Astrocyte (in vitro differentiated cells and primary cell): ENCODE data around the gene ALOXE3.

ENCODE experiments used
- EZH2 ChIP-seq: IDR thresholded peaks from 2 replicates; pipeline ENCODE4 v1.6.1; 2012; ENCODE audit warnings: mild to moderate bottlenecking, low read length, inconsistent platforms; ENCODE audit not compliant: insufficient read depth
- TF ChIP-seq, protein P1 (sequence below): IDR thresholded peaks from 2 replicates; pipeline ENCODE4 v1.5.1; 2011; ENCODE audit warnings: low read depth, mild to moderate bottlenecking, inconsistent platforms, low read length, moderate library complexity; ENCODE audit not compliant: insufficient read depth

DNA sequence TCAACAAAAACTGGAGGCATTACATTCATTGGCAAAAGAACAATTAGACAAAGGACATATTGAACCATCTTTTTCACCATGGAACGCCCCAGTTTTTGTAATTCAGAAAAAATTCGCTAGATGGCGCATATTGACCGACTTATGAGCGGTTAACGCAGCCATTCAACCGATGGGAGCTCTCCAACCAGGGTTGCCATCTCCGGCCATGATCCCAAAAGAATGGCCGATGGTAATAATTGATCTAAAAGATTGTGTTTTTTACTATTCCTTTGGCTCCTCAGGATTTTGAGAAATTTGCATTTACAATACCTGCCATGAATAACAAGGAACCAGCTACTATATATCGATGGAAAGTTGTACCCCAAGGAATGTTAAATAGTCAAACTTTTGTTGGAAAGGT is 58.0 kb downstream of the ALOXE3 start:
- TF ChIP-seq, protein P1, sequence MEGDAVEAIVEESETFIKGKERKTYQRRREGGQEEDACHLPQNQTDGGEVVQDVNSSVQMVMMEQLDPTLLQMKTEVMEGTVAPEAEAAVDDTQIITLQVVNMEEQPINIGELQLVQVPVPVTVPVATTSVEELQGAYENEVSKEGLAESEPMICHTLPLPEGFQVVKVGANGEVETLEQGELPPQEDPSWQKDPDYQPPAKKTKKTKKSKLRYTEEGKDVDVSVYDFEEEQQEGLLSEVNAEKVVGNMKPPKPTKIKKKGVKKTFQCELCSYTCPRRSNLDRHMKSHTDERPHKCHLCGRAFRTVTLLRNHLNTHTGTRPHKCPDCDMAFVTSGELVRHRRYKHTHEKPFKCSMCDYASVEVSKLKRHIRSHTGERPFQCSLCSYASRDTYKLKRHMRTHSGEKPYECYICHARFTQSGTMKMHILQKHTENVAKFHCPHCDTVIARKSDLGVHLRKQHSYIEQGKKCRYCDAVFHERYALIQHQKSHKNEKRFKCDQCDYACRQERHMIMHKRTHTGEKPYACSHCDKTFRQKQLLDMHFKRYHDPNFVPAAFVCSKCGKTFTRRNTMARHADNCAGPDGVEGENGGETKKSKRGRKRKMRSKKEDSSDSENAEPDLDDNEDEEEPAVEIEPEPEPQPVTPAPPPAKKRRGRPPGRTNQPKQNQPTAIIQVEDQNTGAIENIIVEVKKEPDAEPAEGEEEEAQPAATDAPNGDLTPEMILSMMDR = peak; percentile 74
- no peak for TF ChIP-seq EZH2
